Suppressor macrophage treated with lipopolysaccharide for 1 hour (primary cell): ENCODE data around the gene GALNT18.

ENCODE experiments used
- DNase-seq, 3 donors: peaks; one replicate each; pipeline ENCODE4 v3.0.0-alpha.2; 2020 to 2022

Gene GALNT18

DNA sequence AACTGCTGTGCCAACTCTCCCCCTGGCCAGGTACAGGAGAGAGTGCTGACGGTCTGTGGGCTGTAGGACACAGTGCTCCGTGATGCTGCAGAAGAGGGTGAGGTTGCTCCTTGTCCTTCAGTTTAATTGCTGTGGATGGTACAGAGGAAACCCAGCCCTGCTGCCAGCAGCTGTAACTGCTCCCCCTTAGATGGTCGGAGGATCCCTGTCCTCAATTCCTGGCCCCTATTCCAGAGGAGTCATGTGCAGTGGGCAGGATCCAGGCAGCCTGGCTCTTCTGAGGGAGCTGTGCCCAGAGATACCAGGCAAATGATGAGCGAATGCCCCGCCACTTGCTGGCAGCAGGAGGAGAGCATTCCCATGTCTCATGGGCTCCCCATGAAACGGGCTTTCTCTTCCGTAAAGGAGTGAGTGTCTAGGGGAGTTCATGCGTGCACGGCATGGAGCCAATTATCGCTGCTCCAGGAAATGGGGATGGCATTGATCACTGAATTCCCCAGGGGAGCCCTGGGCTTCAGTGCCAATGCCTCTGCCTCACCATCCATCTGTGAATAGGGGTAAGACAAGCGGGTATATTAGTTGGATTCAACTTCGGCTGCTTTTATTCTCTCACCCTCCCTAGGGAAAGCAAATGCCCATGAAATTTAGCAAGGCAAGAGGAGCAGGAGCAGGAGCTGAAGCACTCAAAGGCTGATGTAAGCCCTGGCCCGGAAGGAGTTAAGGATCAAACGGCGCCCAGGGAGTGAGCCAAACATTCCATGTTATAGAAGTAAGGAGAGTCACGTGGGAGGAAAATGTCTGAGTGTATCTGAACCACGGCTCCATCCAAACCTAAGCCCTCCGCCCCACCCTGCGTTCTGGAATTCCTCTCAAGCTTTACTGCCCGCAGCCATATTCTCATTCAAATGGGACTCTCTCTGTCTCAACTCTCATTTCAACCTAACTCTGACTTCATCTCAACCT lies 217.8 kb downstream of the GALNT18 start:
- DNase-seq = no peak

DNA sequence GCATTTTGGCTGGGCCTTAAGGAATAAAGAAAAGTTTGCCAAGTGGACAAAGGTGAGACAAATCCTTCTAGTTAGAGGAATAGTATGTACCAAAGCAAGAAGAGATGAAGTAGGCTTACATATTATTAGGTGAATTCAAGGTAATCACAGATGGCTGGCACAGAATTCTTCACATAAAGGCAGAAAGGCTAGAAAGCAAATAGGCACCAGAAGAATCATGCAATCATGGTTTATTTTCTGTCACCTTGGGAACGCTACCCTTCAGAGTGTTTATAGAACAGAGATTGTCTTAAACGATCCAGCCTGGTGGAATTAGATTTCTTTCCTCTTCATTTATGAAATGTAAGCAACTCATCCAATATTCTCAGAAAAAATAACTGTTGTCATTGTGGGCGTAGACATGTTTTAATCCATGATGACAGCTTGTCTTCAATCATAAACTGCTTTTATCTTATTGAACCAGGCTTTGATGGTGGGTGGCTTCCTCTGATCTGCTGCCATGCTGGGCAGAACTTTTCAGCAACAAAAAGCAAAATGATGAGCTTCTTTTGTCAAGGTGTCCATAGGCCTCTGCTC lies 219.8 kb downstream of the GALNT18 start:
- DNase-seq = no peak

DNA sequence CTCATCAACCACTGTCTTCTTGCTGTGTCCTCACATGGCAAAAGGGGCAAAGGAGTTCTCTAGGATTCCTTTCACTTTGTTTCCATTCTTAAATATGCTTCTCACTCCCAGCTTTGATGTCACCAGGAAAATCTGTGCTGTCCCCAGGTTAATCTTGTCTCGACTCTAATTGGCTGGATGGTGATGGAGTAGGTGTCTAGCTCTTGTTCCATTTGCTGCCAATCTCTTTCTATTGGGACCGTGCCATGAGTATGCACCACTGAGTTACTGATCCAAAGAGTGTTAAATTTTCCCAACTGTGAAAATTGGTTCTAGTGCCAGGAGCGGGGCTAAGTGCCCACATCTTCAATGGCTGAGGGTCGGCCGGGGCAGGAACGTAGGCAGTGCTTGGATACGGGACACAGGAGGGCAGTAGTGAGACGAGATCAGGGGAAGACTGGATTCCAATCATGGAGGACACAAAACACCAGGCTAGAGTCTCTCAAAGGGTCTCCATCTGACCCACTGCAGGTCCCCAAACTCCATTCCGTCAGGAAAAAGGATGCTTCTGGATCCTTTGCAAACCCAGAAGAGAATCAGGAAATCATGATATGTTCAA lies 221.1 kb downstream of the GALNT18 start:
- DNase-seq = peak in 2 of 3 donors; percentile 28 to 32

DNA sequence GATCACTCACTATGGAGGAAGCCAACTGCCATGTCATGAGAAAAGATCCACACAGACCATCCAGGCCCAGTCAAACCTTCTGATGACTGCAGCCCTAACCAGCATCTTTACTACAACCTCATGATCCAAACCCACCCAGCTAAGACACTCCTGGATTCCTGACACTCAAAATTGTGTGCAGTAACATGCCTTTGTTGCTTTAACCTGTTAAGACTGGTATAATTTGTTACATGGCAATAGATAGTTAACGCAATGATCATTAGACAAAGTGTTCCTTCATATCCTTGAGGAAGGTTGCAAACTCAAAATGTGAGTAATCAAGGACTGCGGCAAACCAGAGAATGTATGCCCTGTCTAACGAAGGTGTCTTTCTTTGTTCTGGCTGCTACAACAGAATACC lies 221.7 kb downstream of the GALNT18 start:
- DNase-seq = no peak

DNA sequence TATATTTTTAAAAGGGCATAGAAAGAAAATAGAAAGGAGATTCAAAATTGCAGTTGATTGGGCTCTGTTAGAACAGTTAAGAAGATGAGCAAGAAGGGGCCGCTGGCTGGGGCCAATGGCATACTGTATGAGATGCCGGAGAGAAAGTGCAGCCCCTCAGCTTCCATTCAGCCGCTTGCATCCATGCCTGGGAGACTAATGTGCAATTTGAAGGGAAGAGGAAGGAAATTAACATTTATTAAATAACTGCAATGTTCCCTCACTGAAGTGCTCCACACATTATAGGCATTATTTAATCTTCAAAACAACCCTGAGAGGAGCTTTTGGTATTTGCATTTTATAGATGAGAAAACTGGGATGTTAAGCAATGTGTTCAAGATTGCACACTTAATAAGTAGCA lies 224.0 kb downstream of the GALNT18 start:
- DNase-seq = no peak

DNA sequence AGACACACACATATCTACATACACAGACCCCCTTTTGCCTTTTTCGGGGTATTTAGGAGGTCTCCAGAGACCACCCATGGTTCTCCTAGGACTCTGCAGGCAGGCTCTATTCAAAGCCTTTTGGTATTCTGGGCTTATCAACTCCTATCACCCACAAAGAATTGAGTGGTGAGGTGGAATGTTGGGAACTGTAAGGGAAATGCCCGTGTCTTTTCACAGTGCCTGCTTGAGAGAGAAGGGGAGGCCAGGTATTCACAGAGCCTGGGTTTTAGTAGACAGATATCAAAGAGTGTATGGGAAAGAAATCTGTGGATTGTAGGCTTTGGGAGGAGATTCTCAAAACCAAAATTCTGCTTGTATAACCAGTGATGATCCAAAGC lies 224.8 kb downstream of the GALNT18 start:
- DNase-seq = no peak

DNA sequence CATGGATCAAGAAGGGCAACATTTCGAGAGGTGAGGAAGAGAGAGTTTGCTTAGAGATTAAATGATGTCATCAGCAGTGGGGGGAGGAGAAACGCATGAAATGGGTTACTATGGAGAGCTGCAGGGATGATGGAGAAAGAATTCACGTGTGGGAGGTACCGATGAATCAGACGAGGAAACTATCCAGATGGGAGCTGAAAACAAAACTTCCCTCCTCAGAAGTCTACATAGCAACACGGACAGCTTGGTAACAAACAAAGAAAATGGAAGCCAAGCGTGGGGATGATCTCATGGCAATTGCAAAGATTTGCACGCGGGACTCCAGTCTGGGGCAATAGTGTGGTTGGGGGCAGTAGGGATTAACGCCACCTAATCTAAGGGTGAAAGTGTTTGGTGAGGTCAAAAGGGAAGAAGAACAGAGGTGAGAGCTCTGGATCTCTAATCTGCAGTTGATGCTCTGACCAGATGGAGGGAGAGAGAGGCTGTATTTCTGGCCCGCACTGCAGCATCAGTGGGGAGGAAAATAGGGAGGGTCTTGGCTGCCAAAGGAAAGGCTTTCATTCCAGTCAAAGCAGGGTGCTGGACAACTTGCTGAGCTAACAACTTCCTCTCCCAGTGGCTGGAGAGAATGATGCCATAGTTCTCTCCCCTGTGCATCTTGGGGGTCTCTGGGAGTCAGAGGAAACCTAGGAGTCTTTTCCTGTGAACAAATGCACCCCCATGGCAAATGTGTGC lies 225.3 kb downstream of the GALNT18 start:
- DNase-seq = peak; percentile 13 to 53 (median 50)

DNA sequence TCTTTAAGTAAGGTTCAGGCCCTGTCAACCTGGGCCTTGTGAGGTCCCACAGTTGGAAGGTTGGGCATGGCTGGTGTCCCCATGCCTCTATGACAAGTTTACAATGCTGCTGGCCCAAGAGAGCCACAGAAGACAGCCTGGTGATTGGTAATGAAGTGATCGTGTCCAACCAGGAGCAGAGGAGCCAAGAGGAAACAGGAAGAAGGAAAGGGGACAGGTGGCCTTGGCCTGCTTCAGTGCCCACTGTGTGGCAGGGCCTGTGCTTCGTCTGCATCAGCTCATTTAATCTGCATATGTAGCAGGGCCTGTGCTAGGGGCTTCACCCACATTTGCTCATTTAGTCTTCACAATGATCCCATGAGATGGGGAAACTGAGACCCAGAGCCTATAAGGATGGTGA lies 226.7 kb downstream of the GALNT18 start:
- DNase-seq = no peak

DNA sequence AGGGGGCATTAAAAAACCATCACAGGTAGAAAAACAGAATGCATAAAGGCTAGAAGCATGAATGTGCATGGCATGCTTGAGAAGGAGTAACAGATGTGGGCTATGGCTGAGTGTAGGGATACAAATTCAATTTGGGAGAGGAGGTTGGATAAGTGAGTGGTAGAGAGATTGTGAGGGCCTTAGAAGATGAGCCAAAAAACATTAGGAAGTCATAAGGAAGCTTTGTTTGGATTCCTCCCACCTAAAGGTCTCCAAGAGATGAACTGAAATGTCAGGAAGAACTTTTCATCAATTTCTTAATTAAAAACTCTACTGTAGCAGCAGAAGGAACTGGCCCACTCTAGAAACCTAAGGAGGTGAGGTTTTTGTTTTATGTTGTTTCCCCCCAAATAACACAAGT lies 227.6 kb downstream of the GALNT18 start:
- DNase-seq = no peak

DNA sequence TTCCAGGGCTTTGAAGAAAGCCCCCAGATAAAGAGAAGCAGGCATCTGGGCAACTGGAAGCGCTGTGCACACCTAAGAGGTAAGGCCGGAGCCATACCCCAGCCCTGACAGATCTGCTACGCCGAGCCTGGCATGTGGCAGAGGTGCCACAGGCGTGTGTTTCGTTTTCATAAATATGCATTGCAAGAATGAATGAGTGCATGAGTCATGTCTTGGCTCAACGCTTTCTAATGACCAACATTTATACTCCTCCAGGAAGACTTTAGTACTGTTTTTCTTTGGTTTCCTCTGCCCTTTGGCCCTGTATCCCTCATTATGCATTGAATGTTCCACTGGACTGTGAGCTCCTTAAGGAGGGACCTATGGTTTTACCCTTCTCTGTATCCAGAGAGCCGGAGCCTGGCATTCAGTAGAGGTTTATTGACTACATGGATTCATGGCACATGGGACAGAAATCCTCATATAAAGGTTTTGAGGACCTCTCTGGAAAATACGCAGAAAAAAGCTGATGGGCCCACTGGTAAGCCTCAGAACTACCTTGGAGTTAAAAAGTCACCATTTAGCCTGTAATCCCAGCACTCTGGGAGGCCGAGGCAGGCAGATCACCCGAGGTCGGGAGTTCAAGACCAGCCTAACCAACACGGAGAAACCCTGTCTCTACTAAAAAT lies 229.9 kb downstream of the GALNT18 start:
- DNase-seq = no peak

DNA sequence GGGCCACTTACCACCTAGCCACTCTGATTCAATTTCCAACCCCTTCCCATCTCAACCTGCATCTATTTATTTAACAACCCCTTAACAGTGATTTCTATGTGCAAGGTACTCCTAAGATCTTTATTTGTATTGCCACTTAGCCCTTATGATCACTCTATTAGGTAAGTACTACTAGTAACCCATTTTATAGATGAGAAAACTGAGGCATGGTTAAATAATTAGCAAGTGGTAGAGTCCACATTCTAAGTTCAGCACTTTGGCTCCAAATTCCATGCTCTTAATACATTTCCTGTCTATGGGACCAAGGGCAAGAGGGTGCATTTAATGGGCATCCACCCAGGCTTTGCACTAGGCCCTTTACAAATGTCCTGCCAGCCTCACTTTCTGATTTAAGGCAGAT lies 230.6 kb downstream of the GALNT18 start:
- DNase-seq = no peak

DNA sequence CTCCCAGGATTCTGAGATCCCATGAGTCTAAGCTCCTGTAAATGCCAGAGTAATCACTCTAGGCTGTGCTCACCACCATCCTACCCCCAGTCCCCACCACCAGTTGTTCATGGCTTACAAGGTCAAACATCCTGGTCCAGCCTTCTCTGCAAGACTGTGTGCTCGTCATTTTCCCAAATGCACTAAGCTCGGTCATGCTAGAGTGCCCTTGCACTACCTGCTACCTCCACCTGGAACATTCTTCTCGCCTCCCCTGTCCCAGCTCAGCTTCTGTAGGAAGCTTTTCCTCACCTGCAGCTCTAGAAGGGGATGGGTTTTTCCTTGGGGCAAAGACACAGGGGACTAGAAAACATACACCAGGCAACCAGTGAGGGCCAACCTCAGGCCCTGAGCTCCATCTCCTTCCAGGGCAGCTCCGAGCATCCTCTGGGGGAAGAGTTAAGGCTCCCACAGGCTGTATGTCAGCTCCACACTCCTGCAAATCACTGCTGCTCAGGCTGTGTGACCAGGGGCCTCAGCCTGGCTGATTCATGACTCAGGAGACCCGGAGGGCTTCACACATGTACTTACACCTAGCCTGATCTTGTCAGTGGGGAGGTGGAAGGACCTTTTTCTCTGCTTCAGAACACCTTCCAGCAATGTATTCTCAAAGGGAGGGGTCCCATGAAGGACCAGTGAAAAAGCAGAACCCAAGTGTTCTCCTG lies 231.6 kb downstream of the GALNT18 start:
- no peak for DNase-seq

DNA sequence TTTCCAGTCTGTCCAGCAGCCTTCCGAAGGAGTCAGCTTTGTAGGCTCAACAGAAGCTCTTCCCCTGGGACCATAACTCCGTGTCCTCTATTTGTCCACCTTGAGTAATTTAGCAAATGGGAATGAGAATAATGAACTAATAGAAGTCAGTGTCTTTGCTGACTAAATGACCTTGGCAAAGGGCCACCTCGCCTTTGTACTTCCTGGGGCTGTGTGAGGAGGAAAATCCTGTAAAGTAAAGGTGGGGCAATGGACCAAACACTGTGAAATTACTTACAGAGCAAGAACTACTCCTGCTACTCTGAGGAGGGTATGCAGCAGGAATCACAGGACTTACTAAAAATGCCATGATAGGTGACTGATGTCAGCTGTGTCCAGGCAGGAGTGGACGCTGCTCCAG lies 232.6 kb downstream of the GALNT18 start:
- DNase-seq = no peak

DNA sequence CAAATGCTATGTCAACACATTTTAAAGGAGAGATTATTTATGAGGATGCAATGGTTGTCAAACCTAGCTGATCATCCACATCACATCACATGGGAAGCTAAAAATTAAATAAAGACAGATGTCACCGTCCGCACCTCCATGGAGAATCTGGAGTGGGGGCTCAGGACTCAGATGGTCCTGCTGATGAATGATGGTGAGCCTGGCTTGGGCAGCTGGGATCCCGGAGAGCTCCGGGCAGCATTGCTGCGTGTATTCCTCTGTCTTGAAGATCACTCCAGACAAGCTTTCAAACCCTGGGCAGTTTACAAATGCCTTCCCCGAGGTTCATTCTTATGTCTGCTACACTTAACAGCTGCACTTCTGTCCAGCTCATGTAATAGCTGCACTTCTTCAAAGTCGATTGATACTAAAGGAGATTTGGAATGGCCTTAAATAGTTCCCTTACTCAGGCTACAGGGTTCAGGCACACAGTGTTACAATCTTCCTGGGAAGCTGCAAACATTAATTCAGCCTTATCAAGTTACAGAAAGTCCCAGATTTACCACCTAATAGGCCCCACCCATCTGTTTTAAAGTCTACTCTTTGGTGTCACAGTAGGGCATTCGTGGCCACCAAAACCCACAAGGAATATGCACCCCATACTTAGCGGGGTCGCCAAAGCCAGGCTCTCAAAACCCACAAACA lies 234.0 kb downstream of the GALNT18 start:
- DNase-seq = no peak

DNA sequence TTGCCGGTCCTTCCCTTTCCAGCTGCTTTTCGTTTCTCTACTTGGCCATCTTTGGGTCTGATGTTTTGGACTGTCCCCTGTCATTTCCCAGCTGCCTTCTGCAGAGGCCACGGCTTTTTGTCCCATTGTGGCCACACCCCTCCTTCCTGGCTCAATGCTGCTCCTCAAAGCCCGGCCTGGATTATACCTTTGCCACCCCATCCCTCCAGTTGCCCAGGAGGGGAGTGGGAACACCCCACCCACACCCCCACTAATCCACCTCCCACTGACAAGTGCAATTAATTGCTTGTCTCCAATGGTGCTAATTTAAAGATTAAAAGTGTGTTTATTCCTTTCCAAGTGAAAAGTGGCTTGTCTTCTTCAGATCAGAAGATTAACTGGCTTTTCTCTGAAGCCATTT lies 234.6 kb downstream of the GALNT18 start:
- no peak for DNase-seq

DNA sequence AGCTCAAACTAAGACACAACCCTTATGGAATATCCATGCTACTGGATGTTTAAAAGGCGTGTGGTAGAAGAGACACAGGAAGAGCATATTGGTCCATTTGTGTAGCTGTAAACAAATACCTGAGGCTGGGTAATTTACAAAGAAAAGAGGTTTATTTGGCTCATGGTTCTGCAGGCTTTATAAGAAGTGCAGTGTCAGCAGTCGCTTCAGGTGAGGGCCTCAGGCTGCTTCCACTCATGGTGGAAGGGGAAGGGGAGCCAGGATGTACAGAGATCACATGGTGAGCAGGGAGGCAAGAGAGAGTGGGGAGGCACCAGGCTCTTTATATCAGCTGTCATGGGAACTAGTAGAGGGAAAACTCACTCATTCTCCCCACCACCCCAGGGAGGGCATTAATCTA lies 237.0 kb downstream of the GALNT18 start:
- no peak for DNase-seq

DNA sequence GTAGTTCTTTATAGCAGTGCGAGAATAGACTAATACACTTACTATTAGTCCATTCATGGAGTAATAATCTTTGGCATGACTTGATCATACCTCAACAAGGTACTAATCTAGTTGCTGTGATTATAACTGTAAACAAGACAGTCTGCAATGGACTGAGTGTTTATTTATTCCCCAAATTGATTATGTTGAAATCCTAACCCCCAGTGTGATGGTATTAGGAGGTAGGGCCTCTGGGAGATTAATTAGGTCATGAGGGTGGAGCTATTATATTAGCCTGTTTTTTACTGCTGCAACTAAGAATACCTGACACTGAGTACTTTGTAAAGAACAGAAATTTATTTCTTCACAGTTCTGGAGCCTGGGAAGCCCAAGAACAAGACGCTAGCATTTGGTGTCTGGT lies 237.8 kb downstream of the GALNT18 start:
- no peak for DNase-seq

DNA sequence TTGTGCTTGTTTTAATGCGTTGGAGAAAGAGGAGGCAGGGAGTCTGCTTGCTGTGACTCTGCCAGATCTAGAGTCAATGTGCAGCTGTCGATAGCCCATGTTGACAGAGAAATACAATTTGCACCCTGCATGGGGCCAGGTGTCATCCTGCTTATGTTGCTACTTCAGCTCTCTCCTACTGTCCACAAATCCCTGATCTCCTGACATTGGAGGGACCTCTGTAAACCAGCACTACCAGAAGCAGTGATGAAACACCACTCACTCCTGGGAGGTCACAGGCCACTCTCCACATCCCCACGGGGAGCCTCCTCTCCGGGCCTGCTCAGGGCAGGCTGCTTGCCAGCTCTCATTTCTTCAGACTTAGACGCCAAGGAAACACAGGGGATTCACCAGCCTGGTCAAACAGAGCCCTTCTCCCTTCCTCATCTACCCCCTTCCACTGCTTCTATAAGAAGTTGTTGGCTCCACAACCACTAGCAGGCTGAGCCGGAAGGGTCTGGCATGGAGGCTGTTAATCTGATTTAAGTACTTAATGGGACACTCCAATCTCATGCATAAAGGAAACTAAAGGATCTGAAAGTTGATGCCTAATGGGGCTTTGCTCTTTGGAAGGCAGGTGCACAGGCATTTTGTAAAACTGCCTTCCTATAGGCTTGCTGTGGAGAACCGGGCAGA lies 238.8 kb downstream of the GALNT18 start:
- DNase-seq = no peak

DNA sequence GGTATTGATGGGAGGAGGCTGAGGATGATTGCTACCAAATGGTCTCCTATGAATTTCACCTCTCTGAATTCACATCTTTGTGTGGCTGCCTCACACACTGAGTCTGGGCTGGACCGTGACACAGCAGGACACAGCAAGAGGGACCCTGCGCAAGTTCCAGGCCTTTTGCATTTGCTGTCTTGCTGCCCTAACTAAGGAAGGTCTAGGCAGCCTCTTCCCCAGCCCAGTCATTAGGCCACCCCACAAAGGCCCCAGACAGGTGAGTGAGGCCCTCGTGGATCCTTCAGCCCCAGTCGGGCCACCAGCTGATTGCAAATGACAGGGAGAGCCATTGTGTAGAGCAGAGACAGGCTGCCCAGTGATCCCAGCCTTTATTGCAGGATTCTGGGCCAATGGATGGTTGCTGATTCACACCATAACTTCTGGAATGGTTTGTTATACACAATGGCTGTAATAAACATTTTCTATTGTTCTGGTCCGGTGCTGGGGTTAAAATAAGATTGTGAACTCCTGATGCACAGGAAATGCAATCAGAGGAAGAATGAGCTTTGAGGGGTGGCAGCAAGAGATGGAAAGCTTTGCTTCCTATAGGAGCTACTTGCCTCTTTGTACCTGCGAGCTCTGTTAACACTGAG lies 240.2 kb downstream of the GALNT18 start:
- DNase-seq = no peak

DNA sequence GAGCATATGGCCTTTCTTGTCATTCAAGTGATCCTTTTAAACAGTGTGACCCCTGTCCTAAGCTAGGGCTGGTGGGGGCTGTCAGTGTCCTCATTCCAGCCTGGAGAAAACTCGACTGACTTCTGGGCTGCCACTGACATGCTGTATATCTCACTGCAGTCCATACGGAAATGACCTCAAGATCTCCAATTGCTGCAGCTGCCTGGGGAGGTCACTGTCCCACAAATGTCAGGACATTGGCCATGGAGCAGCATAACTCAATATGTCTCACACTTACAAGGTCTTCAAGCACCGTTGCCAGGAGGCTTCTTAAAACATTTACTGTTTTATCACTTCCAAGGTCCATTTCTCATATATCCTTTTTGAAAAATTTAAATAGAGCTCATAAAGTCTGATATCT lies 240.9 kb downstream of the GALNT18 start:
- DNase-seq = no peak
